HepG2 (cell line): ENCODE results near the gene COBL. TPM values are rescaled to one million over a fixed set of nuclear protein-coding genes. Genes with fewer than 3 reads are reported as not detected.

Experiments
- ATAC-seq: fragments of 200-7000 bp; cut with Tn5 transposase; 3 replicates; pipeline ENCODE4 v1.9.1; 2020; ENCODE audit warnings: mild to moderate bottlenecking, moderate library complexity
- BruUV-seq: library from RNA; stranded (reverse); fragments of 400-500 nt; replicated peaks from 2 replicates; lab custom pipeline; 2021; lab: Mats Ljungman, UMichigan
- CTCF ChIA-PET: fragments of 300-600 bp; formaldehyde crosslinking; extraction: SDS; loops from one replicate; lab custom pipeline; 2021; ENCODE audit warnings: low total read pairs, inconsistent platforms, low intra/inter-chr PET ratio; lab: Yijun Ruan, JAX
- POLR2A ChIA-PET: fragments of 350-600 bp; sonication (Branson Sonifier 250); formaldehyde crosslinking; loops from one replicate; lab custom pipeline; 2020; ENCODE audit warnings: antibody characterized with exemption, inconsistent platforms; lab: Yijun Ruan, JAX
- DNase-seq: peaks from one replicate; pipeline ENCODE4 v3.0.0-alpha.2; 2015; ENCODE audit warnings: low spot score
- FAIRE-seq: peaks from 3 replicates; lab custom pipeline; 2011; peaks lifted over from hg19 to GRCh38; lab: Jason Lieb, UNC
- H2AFZ ChIP-seq: one replicate; pipeline ENCODE4 v1.6.1; 2011; ENCODE audit warnings: low read length, inconsistent platforms
- H3K27ac ChIP-seq: fragments of 300-600 bp; 3 replicates; pipeline ENCODE4 v1.8.0; 2011; ENCODE audit warnings: mixed run types, mild to moderate bottlenecking, mixed read lengths, low read length, inconsistent platforms; ENCODE audit not compliant: insufficient read depth; ENCODE audit errors: extremely low read length
- H3K27me3 ChIP-seq, 2 experiments: fragments of 200-600 bp in 1 of 2; 2 replicates in 1 of 2; 3 replicates in 1 of 2; pipeline versions ENCODE4 v1.6.0 to v1.8.0; 2011; ENCODE audit warnings: low read length in 2 of 2, mild to moderate bottlenecking in 2 of 2, moderate library complexity in 2 of 2, inconsistent platforms in 1 of 2; ENCODE audit not compliant: insufficient read depth in 2 of 2, control insufficient read depth in 1 of 2
- H3K36me3 ChIP-seq, 2 experiments: fragments of 200-600 bp in 1 of 2; replicated peaks in 1 of 2; 2 replicates in 1 of 2; 3 replicates in 1 of 2; pipeline versions ENCODE4 v1.5.1 to v1.8.0; 2011; ENCODE audit warnings: low read length in 2 of 2, inconsistent platforms in 1 of 2; ENCODE audit not compliant: insufficient read depth in 2 of 2, control insufficient read depth in 1 of 2
- H3K4me1 ChIP-seq: 2 replicates; pipeline ENCODE4 v1.5.1; 2012; ENCODE audit warnings: low read length, inconsistent platforms; ENCODE audit not compliant: insufficient read depth
- H3K4me2 ChIP-seq: 2 replicates; pipeline ENCODE4 v1.6.0; 2011; ENCODE audit warnings: low read depth, low read length, inconsistent platforms
- H3K4me3 ChIP-seq, 3 experiments: fragments of 200-600 bp in 1 of 3; sonication (generic), shearing (Covaris generic) in 1 of 3; replicated peaks in 1 of 3; 2 replicates each; pipeline ENCODE4 v1.5.1; 2011 to 2016; ENCODE audit warnings: low read length in 3 of 3, inconsistent platforms in 2 of 3, low read depth in 2 of 3, mild to moderate bottlenecking in 2 of 3, control low read depth in 1 of 3, mixed read lengths in 1 of 3; ENCODE audit not compliant: insufficient read depth in 1 of 3
- H3K79me2 ChIP-seq: one replicate; pipeline ENCODE4 v1.6.1; 2011; ENCODE audit warnings: low read length, inconsistent platforms; ENCODE audit not compliant: insufficient read depth
- H3K9ac ChIP-seq: 2 replicates; pipeline ENCODE4 v1.6.0; 2011; ENCODE audit warnings: mild to moderate bottlenecking, low read depth, low read length, inconsistent platforms; ENCODE audit not compliant: insufficient read depth
- H3K9me3 ChIP-seq: 2 replicates; pipeline ENCODE4 v1.5.1; 2012; ENCODE audit warnings: mild to moderate bottlenecking, low read length
- H4K20me1 ChIP-seq: 2 replicates; pipeline ENCODE4 v1.6.0; 2011; ENCODE audit warnings: inconsistent platforms, mild to moderate bottlenecking, low read length, moderate library complexity; ENCODE audit not compliant: insufficient read depth
- ARNT ChIP-seq: fragments of 450-650 bp; IDR thresholded peaks from 2 replicates; pipeline ENCODE4 v1.6.1; 2017
- BCL6 ChIP-seq: IDR thresholded peaks from 2 replicates; pipeline ENCODE4 v1.6.1; 2016; ENCODE audit warnings: missing genetic modification reagents, missing compliant biosample characterization
- CEBPB ChIP-seq: IDR thresholded peaks from 2 replicates; pipeline ENCODE4 v1.6.1; 2011; ENCODE audit warnings: low read depth, low read length, improper control_type of control experiment, borderline replicate concordance
- FOSL2 ChIP-seq: sonication (generic); formaldehyde crosslinking; IDR thresholded peaks from 2 replicates; pipeline ENCODE4 v1.4.0; 2020; ENCODE audit warnings: missing genetic modification reagents
- RARA ChIP-seq: IDR thresholded peaks from 2 replicates; pipeline ENCODE4 v1.6.1; 2016; ENCODE audit warnings: missing genetic modification reagents, missing compliant biosample characterization
- TRAFD1 ChIP-seq: sonication (generic); formaldehyde crosslinking; IDR thresholded peaks from 2 replicates; pipeline ENCODE4 v1.5.1; 2020; ENCODE audit warnings: missing genetic modification reagents, mild to moderate bottlenecking, borderline replicate concordance
- ZBTB44 ChIP-seq: sonication (generic); formaldehyde crosslinking; IDR thresholded peaks from 2 replicates; pipeline ENCODE4 v1.4.0; 2020; ENCODE audit warnings: missing genetic modification reagents
- WGBS: methylation state at CpG from one replicate; pipeline ENCODE4 v1.1.6; 2017; ENCODE audit warnings: low lambda C conversion rate; 5-methylcytosine and 5-hydroxymethylcytosine counted together
- in situ Hi-C: cut with HindIII; loops from 2 replicates; pipeline ENCODE4 v1.10.0; 2017; ENCODE audit warnings: low pct_unique_long_range_greater_than_20kb; ENCODE audit not compliant: extremely low pct_ligation_motif_present
- intact Hi-C: fragments of 100-400 bp; cut with micrococcal nuclease; formaldehyde crosslinking; loops from one replicate; pipeline ENCODE4 v1.10.0; 2022; ENCODE audit not compliant: unreplicated experiment
- polyA plus RNA-seq, 8 experiments: library from polyadenylated mRNA; depleted of rRNA in 3 of 8; stranded (reverse) in 7 of 8; unstranded in 1 of 8; fragments of >200 nt; fragmentation: Illumina TruSeq in 4 of 8; extraction: Trizol in 4 of 8; gene quantifications; 2 replicates each; pipeline versions ENCODE4 v1.2.1 to v1.2.3, GENCODE V29; 2011 to 2016; ENCODE audit warnings: low read depth in 4 of 8, missing spikeins in 1 of 8, mixed read lengths in 1 of 8; ENCODE audit not compliant: insufficient read depth in 1 of 8
- total RNA-seq, 5 experiments: library from RNA; depleted of rRNA; stranded (reverse); fragments of >200 nt; fragmentation: Illumina TruSeq; extraction: Trizol; gene quantifications; 2 replicates each; pipeline ENCODE4 v1.2.3, GENCODE V29; 2016; ENCODE audit warnings: low read depth in 1 of 5

The COBL gene
- total and polyA plus RNA-seq, 2 of the 13 experiments (the other 11 are each of a cell fraction or from before 2014, with no cell fraction given): 3.8 to 4.9 TPM

GRCh38 chr7:51249187-51249945 lies 67.2 kb downstream of the COBL start:
- no peak overlapping the region for H3K9ac ChIP-seq
- ChIA-PET POLR2A (no interaction called here), CTCF (no interaction called here)
- no peaks in the 10 kb centered on the region for H3K9me3 ChIP-seq
- TF ChIP-seq RARA (0 out of 2 replicates have a peak, but pooled peaks have one; percentile 37), BCL6 (peak; percentile 89), TRAFD1 (CRISPR knock-in tag) (no peak), ARNT (no peak), FOSL2 (CRISPR knock-in tag) (peak; percentile 26; the same call in 1 of the 2 replicates), CEBPB (peak; percentile 36; the same call in 1 of the 2 replicates), ZBTB44 (CRISPR knock-in tag) (no peak)
- in situ Hi-C loops: no loop called here
- H3K27me3 ChIP-seq: no peaks in the 10 kb centered on the region
- intact Hi-C loops: no loop called here
- WGBS: 93% methylated on average over 5 of the region's 5 CpGs
- ATAC-seq (no peak), FAIRE-seq (no peak), DNase-seq (no peak)
- no peak overlapping the region for H3K27ac ChIP-seq
- peaks cover 7% of the 10 kb centered on the region; the same call in 1 of the 2 replicates for H4K20me1 ChIP-seq
- peaks cover 6% of the 10 kb centered on the region for H3K79me2 ChIP-seq
- peaks cover 20% of the 10 kb centered on the region for H3K4me1 ChIP-seq
- BruUV-seq: no TSS peak
- no peak overlapping the region for H3K4me2 ChIP-seq
- H3K36me3 ChIP-seq: no peaks in the 10 kb centered on the region
- no peak overlapping the region for H3K4me3 ChIP-seq
- no peak overlapping the region for H2AFZ ChIP-seq
